ENCODE measurements around the gene CARD10.
A peak's percentile ranks its signal among the peaks of the same experiment; 100 is the strongest.

The CARD10 gene

GRCh38 chr22:37525073-37525745 is 6.0 kb upstream of the CARD10 start:
- peak; percentile 87 for DNase-seq

GRCh38 chr22:37522482-37522881 is 3.3 kb upstream of the CARD10 start:
- no peak for DNase-seq

- DNase-seq: no peak
Measured at GRCh38 chr22:37521236-37521739, 2.1 kb upstream of the CARD10 start.

GRCh38 chr22:37520776-37521191 is 1.6 kb upstream of the CARD10 start:
- DNase-seq: no peak

GRCh38 chr22:37518509-37519267 is 527 bp downstream of the CARD10 start:
- no peak for DNase-seq

GRCh38 chr22:37517826-37518450 is 1.3 kb downstream of the CARD10 start:
- no peak for DNase-seq

GRCh38 chr22:37516456-37516855 is 2.8 kb downstream of the CARD10 start:
- DNase-seq: no peak

GRCh38 chr22:37515901-37516300 is 3.3 kb downstream of the CARD10 start:
- no peak for DNase-seq

- DNase-seq: no peak
Measured at GRCh38 chr22:37514526-37515051, 4.6 kb downstream of the CARD10 start.

- DNase-seq: no peak
Measured at GRCh38 chr22:37511395-37512104, 7.7 kb downstream of the CARD10 start.

GRCh38 chr22:37510091-37510490 is 9.1 kb downstream of the CARD10 start:
- no peak for DNase-seq

- no peak for DNase-seq
Measured at GRCh38 chr22:37509059-37509860, 10.0 kb downstream of the CARD10 start.

- no peak for DNase-seq
Measured at GRCh38 chr22:37508431-37508992, 10.7 kb downstream of the CARD10 start.

GRCh38 chr22:37507731-37508130 is 11.5 kb downstream of the CARD10 start:
- DNase-seq: no peak

- DNase-seq: no peak
Measured at GRCh38 chr22:37505989-37506388, 13.2 kb downstream of the CARD10 start.

GRCh38 chr22:37505565-37505964 is 13.7 kb downstream of the CARD10 start:
- no peak for DNase-seq

GRCh38 chr22:37504964-37505363 is 14.3 kb downstream of the CARD10 start:
- no peak for DNase-seq

- no peak for DNase-seq
Measured at GRCh38 chr22:37503850-37504249, 15.4 kb downstream of the CARD10 start.

- no peak for DNase-seq
Measured at GRCh38 chr22:37503183-37503683, 16.0 kb downstream of the CARD10 start.

- no peak for DNase-seq
Measured at GRCh38 chr22:37502342-37503182, 16.7 kb downstream of the CARD10 start.

Measured in fibroblast of skin of right quadriceps (primary cell).